HG03103 (cell line): ENCODE measurements around the gene SOCS1.

Source experiments
- ATAC-seq: cut with Tn5 transposase; IDR thresholded peaks from one replicate; pipeline ENCODE4 v1.9.1; 2021; ENCODE audit warnings: low read depth; ENCODE audit not compliant: unreplicated experiment

Gene SOCS1

GRCh38 chr16:11249233-11250061 lies 6.6 kb downstream of the SOCS1 start:
- ATAC-seq, result no peak

GRCh38 chr16:11248133-11248532 lies 7.9 kb downstream of the SOCS1 start:
- ATAC-seq, result no peak

- no peak for ATAC-seq
Measured at GRCh38 chr16:11245988-11246387, 10.0 kb downstream of the SOCS1 start.

GRCh38 chr16:11245222-11245737 lies 10.7 kb downstream of the SOCS1 start:
- ATAC-seq, result no peak

GRCh38 chr16:11242658-11243057 lies 13.3 kb downstream of the SOCS1 start:
- ATAC-seq, result no peak

GRCh38 chr16:11241480-11242204 lies 14.4 kb downstream of the SOCS1 start:
- no peak for ATAC-seq

GRCh38 chr16:11240636-11241473 lies 15.1 kb downstream of the SOCS1 start:
- ATAC-seq, result no peak

GRCh38 chr16:11239644-11240632 lies 16.1 kb downstream of the SOCS1 start:
- ATAC-seq, result no peak

GRCh38 chr16:11238272-11239202 lies 17.5 kb downstream of the SOCS1 start:
- no peak for ATAC-seq

- ATAC-seq, result no peak
Measured at GRCh38 chr16:11236461-11237254, 19.3 kb downstream of the SOCS1 start.

GRCh38 chr16:11235703-11235991 lies 20.4 kb downstream of the SOCS1 start:
- ATAC-seq, result no peak

GRCh38 chr16:11234884-11235702 lies 20.9 kb downstream of the SOCS1 start:
- ATAC-seq, result no peak

GRCh38 chr16:11233727-11234376 lies 22.2 kb downstream of the SOCS1 start:
- ATAC-seq, result no peak

- peak; percentile 41 for ATAC-seq
Measured at GRCh38 chr16:11232852-11233726, 22.9 kb downstream of the SOCS1 start.

GRCh38 chr16:11232302-11232851 lies 23.6 kb downstream of the SOCS1 start:
- no peak for ATAC-seq
